ENCODE results near the gene CCDC57. TPM values are rescaled to one million over a fixed set of nuclear protein-coding genes. Genes with fewer than 3 reads are reported as not detected.

CCDC57 gene
- total RNA-seq, 1 donor from 2014 or later: 50.6 TPM

DNA sequence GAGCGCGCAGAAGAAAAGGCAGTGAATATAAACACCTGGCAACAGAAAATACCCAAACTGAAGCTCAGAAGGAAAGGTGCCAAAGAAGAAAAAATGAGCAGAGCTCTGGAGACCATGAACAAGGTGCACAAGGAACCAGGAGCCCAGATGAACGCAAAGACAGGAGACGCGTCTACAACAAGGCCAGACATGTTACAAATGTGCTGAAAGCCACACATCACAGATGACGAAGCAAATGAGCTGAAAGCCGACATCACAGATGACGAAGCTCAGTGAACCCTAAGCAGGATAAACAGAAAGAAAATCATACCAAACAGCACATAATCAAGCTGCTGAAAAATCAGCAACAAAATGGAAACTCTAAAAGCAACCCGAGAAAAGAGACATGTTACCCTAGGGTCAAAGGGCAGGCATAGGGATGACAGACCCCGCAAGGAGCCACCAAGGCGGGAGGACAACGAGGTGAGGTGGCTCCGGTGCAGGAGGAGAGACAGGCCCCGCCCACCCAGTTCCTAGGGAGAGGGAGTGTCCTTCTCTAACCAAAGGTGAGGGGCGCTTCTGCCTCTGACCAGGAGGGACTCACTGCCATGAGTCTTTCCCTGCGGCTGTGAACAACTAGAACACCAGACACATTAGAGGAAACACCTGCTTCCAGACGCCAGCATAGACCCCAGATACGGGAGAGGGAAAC, 39.1 kb downstream of the CCDC57 start:
- intact Hi-C loops (cut with DNase I): no loop called here
- DNase-seq (ENCODE audit: low spot score) (no peak), ATAC-seq (no peak)

DNA sequence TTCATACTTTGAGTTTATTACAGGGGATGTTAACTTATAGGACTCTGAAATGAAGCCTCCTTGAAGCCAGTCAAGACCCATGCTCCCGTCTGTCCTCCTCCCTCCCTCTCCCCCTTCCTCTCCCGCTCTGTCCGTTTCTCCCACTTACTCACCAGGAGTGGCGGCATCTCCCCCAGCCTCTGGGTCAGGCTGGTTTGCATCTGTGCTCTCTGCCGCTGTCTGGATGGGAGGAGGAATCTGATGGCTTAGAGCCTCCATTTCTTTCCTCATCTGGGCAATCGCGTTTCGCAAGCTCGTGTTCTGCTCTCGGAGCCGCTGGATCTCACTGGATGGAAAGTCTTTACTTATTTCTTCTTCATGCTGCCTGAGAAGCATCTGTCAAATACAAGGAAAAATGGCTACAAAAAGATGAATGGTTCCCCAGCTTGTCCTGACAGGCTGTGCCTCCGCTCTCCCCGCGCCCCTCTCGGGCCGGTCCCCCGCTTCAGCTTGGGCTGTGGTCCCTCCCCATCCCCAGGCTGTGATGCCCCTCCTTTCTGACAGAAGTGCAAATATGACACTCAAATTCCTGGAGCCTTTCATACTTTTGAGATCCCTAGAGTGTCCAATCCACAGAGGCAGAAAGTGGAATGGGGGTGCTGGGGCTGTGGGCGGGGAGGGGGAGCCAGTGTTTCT, 40.0 kb downstream of the CCDC57 start:
- intact Hi-C loops (cut with DNase I): no loop called here
- ATAC-seq (no peak), DNase-seq (ENCODE audit: low spot score) (no peak)

DNA sequence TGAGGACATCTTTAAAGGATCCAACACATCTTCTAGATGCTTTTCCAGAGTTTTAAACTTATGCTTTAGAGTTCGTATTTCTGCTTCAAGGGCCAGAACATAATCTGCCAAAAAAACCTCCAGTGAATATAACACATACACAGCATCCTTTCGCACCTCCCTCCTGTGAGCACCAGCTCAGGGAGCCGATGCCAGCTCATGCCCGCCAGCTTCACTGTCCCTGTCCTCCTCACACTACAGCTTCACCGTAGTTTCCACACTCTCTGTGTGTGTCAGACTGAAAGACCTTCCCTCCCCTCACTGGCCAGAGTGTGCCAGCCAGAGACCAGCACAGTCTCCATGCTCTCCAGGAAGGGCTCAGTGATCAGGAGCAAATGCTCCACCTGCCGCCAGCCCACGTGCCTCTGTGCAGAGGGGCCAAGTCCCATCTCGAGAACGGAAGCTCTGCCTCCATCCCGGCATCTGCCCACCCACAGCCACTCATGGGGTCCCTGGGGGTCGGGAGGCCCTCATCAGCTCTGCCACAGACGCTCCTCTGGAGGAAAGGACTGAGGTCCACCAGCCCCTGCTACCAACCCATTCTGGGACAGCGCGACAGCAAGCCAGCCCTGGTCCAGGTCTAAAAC, 40.8 kb downstream of the CCDC57 start:
- ATAC-seq (no peak), DNase-seq (ENCODE audit: low spot score) (no peak)
- intact Hi-C loops (cut with DNase I): no loop called here

DNA sequence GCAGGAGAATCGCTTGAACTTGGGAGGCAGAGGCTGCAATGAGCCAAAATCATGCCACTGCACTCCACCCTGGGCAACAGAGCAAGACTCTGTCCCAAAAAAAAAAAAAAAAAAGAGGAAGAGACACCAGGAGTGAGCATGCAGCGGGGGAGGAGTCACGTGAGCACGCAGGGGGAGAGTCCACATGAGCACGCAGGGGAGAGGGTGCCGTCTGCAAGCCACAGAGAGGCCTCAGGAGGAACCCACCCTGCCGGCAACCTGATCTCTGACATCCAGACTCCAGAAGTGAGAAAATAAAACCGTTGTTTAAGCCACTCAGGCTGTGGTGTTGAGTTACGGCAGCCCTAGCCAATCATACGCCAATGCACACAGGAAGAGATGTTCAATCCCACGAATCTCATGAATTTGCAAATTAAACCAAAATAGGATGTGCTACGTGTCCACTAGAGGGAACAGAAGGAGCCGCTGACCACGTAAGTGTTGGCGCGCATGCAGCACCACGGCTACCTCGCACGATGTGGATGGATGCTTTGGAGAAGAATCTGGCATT, 42.2 kb downstream of the CCDC57 start:
- no peak for DNase-seq (ENCODE audit: low spot score)
- peak; percentile 75 for ATAC-seq
- intact Hi-C loops (cut with DNase I): no loop called here

DNA sequence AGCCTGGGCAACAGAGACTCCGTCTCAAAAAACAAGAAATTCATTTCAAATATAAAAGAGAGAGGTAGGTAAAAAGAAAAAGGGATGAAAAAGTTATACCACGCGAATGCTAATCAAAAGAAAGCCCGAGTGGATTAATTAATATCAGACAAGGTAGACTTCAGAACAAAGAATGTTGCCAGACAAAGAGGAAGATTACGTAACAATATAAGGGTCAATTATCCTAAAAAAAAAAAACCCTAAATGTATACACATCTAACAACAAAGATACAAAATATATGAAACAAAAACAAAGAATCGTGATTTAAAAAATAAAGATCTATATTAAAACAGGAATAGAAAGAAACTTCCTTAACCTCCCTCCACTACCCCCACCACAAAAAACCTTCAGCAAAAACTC, 44.1 kb downstream of the CCDC57 start:
- DNase-seq (ENCODE audit: low spot score) (no peak), ATAC-seq (no peak)
- intact Hi-C loops (cut with DNase I): no loop called here

DNA sequence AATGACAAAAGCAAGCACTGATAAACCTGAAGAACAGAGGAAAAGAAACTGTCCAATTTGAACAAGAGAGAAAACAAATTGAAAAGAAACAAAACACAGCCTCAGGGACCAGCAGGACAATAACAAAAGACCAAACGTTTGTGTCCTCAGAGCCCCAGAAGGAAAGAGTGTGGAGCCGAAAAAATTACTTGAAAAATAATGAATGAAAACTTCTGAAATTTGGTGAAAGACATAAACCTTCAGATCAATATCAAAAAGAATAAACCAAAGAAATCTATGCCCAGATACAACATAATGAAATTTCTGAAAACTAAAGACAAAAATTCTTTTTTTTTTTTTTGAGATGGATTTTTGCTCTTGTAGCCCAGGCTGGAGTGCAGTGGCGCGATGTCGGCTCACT, 45.6 kb downstream of the CCDC57 start:
- DNase-seq (ENCODE audit: low spot score) (no peak), ATAC-seq (no peak)
- intact Hi-C loops (cut with DNase I): no loop called here

DNA sequence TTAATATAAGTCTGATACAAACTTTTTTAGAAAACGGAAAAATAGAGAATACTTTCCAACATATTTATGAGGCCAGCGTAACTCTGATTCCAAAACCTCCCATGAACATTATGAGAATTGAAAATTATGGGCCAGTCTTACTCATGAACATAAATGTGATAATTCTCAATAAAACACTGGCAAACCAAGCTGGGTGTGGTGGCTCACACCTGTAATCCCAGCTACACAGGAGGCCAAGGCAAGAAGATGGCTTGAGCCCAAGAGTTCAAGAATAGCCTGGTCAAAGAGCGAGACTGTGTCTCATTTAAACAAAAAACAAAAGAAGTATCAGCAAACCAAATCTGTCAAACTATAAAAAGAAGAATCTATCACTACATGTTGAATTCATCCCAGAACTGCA, 47.8 kb downstream of the CCDC57 start:
- intact Hi-C loops (cut with DNase I): no loop called here
- DNase-seq (ENCODE audit: low spot score): no peak
- ATAC-seq: no peak

DNA sequence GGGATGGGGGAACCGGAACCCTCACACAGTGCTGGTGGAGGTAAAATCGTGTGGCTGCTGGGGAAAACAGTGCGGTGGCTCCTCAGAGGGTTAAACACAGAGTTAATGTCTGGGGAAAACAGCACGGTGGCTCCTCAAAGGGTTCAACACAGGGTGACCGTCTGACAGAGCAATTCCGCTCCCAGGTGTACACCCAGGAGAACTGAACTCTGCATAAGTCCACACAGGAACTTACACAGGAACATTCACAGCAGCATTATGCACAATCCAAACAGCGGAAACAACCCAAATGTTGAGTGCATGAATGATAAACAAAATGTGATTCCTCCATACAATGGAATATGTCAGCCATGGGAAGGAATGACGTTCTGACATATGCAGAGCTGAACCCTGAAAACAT, 51.4 kb downstream of the CCDC57 start:
- intact Hi-C loops (cut with DNase I): no loop called here
- no peak for DNase-seq (ENCODE audit: low spot score)
- no peak for ATAC-seq

DNA sequence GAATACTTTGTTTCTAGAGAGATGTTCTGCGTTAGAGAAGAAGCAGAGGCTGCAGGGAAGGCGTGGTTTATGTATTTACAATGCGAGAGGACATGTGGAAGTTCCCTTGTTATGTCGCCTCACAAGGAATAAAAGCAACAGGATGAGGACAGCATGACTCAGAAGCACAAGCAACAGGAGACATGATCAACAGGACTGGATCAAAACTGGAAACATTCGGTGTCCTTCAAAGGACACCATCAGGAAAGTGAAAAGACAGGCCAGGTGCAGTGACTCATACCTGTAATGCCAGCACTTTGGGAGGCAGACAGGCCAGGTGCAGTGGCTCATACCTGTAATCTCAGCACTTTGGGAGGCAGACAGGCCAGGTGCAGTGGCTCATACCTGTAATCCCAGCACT, 52.6 kb downstream of the CCDC57 start:
- no peak for DNase-seq (ENCODE audit: low spot score)
- no peak for ATAC-seq
- intact Hi-C loops (cut with DNase I): no loop called here

DNA sequence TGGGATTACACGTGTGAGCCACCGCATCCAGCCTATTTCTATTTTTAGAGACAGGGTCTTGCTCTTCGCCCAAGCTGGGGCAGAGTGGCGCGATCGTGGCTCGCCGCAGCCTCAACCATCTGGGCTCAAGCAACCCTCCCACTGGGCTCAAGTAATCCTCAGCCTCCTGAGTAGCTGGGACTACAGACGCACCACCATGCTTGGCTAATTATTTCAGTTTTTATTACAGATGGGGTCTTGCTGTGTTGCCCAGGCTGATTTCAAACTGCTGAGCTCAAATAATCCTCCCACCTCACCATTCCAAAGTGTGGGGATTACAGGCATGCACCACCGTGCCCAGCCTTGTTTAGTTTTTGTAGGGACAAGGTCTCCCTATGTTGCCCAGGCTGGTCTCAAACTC, 53.8 kb downstream of the CCDC57 start:
- intact Hi-C loops (cut with DNase I): loop anchor here (10.0 kb wide), 1 partner anchor 54 kb away; no protein-coding TSS in a partner anchor

DNA sequence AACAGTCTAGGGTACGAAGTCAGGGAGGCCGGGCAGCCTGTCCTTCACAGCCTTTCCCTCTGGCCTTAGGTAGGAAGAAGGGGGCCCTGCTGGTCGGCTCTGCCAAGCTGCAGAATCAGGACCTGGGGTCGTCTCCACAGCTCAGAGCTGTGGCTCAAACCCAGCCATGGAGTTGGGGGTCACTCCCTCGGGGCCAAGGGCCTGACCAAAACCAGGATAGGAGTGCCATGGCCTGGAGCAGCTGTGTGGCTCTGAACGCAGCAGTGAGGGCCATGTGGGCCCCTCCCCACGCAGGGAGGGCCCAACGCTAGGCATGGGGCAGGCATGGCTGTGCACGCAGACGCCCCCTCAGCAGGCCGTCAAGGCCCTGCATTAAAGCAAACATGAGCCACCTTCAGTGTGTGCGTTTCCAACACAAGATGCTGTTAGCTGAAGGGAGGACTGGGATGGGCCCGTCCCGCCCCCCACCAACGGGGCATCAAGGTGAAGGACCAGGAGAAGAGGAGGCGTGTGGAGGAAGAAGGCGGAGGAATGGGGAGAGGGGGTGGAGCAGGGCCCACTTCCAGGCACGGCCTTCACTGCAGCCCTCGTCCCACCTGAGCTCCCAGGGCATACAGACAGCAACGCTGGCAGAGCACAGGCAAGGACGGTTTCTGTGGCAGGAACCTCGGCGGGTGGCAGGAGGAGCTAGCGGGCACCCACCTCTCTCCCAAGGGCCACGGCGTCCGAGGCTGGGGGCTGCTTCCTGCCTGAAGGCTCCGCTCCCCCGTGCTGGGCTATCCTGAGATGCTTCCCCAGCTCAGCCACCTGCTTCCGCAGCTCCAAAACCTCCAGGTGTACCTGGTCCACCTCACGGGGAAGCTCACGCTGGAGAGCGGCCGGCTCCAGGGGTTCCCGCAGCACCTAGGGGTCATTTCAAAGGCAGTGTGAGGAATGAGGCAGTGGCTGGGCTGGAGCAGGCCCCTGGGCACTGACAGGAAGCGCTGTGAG, 55.3 kb downstream of the CCDC57 start:
- DNase-seq (ENCODE audit: low spot score): no peak
- intact Hi-C loops (cut with DNase I): loop anchor here (2.0 to 10.0 kb wide), 2 partner anchors 53 to 129 kb away; no protein-coding TSS in a partner anchor
- no peak for ATAC-seq

More for the DNA sequence above, 53.8 kb downstream of the CCDC57 start:
- DNase-seq (ENCODE audit: low spot score) (no peak), ATAC-seq (no peak)

DNA sequence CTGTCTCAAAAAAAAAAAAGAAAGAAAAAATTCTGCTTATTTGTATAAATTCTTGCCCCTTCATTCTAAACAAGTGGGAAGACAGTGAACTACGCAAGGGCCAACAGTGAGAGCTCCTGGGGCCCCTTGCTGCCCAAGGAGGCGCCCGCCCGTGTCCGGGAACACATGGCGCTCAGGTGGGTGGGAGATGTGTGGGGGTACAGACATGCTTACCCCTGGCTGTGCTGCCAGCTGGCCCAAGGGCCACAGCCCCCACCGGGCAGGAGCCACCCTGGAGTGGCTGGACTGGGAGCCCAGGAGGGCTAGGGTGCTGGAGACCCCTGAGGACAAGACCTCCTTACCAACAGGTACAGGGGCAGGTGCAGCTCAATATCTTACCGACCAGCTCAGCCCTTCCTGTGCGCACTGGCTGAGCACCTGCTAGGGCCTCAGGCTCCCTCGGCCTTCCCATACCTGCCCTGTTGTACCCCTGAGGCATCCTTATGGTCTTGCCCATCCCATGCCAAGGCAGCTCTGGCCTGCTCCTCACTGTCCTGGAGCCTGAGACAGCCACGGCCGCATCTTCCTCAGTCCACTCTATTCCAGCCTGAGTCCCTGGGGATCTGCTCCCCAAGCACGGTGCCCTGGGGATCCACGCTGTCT, 56.2 kb downstream of the CCDC57 start:
- intact Hi-C loops (cut with DNase I): loop anchor here (2.0 to 10.0 kb wide), 2 partner anchors 52 to 128 kb away; no protein-coding TSS in a partner anchor
- no peak for DNase-seq (ENCODE audit: low spot score)
- ATAC-seq: no peak

DNA sequence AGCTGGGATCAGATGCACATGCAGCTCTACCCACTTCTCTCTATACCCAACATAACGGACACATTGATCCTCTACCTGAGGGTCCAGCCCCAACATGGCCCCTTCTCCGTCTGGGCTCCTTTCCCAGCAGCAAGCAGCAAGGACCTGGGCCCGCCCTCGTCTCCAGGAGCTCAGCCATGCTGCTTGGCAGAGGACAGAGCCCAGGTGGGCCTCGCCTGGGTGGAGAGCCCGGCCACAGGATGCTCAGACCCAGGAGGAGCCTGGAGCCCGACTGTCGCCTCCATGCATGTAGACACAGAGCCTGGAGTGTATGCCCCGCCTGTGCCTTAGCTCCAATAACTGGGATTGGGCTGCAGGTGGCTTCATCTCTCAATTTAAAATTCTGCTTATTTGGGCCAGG, 57.0 kb downstream of the CCDC57 start:
- ATAC-seq (no peak), DNase-seq (ENCODE audit: low spot score) (no peak)
- intact Hi-C loops (cut with DNase I): loop anchor here (2.0 to 10.0 kb wide), 2 partner anchors 51 to 127 kb away; no protein-coding TSS in a partner anchor

DNA sequence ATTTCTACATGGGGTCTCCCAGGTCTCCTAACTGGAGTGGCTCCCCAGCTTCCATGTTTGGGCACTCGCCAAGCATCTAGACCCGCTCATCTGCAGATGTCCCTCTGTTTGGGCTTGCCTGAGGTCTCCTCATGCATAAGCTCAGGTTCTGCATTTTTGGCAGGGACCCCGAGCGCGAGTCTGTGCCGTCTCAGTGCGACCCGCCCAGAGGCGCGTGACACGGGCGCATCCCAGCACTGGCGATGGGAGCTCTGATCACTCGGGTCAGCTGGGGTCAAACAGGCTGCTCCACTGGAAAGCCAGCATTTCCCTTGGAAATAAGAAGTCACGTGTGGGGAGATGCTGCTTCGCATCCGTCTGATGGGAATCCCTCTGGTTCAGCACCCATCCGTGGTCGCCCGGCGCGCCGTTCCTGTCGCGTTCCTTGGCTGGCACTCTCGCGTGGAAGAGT, 57.7 kb downstream of the CCDC57 start:
- DNase-seq (ENCODE audit: low spot score) (no peak), ATAC-seq (no peak)

DNA sequence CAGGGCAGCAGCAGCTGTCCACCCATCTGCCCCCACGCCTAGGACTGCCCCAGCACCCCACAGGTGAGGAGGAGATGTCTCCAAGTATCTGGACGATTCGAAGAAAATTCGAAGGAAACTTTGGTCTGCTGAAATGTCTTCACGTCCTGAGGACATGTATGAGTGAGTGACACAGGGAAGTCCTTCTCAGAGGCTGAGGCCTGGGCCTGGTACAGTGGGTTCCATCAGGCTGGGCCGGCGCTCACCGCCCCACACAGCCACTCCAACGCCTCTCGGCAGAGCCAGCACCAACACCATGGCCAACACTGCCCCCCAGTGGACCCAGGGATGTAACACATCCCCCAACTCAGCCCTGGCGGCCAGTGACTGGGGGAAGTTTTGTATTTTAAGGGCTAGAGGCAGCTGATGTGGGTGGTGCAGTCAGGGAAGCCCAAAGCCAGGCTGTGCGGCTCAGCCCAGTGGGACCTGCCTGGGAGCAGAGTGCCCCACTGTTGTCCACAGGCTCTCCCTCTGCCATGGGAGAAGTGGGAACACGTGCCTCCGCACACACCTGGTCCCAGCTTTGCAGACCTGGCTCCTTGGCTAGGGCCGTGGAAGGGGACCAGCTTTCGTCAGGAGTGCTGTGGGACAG, 58.8 kb downstream of the CCDC57 start:
- DNase-seq (ENCODE audit: low spot score) (peak; percentile 90), ATAC-seq (peak; percentile 94)
- intact Hi-C loops (cut with DNase I): loop anchor here (5.0 to 10.0 kb wide), 2 partner anchors 49 to 197 kb away; no protein-coding TSS in a partner anchor

More for the DNA sequence above, 57.7 kb downstream of the CCDC57 start:
- intact Hi-C loops (cut with DNase I): loop anchor here (5.0 to 10.0 kb wide), 2 partner anchors 50 to 198 kb away; no protein-coding TSS in a partner anchor

DNA sequence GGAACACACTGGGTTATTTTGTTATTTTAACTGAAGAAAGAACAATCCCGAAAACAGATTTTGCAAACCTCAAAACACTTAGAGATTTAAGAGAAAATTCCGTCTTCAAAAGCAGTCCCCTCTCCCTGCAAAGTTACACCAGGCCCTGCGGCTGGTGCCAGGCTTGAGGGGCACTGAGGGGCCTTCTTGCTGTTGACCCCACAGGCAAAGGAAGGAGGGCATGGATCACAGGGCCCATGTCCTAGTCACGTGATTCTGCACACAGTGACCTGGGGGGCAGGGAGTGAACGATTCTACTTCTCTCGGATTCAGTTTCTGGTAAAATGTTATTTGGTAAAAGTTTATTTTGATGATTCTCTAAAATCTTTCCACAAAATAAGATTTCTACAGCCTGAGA, 59.3 kb downstream of the CCDC57 start:
- DNase-seq (ENCODE audit: low spot score) (no peak), ATAC-seq (no peak)
- intact Hi-C loops (cut with DNase I): loop anchor here (5.0 to 10.0 kb wide), 2 partner anchors 48 to 196 kb away; no protein-coding TSS in a partner anchor

DNA sequence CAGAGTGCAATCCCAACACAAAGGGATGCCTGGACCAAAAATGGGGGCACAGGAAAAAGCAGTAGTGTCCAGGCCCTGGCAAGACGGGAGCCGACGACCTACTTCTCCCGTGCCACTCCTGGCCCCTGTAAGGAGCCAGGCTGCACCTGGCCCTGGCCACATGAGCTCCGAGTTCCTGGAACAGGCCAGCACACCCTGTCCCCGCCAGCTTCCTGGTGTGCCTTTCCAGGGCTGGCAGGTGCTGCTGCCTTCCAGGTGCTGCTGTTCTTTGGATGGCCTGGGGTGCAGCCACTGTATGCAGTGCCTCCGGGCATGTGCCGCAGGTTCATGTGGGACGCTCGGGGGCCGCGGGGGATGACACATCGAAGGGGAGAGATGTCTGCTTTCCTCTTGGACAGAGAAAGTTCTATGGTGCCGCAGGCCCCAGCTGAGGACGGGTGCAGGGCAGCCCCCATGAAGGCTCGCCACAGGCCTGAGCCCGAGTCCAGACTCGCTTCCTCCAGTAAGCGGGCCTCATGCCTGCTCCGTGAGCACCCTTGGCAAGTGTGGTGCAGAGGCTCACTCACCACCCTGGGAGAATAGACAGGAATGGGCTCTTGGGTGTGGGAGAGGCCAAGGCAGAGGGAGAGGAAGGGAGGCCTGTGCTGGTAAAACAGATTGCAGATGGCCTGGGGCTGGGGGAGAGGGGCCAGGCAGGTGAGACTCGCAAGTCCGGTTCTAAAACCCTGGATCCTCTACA, 59.9 kb downstream of the CCDC57 start:
- intact Hi-C loops (cut with DNase I): loop anchor here (5.0 to 10.0 kb wide), 2 partner anchors 48 to 195 kb away; no protein-coding TSS in a partner anchor
- ATAC-seq (no peak), DNase-seq (ENCODE audit: low spot score) (no peak)
